ENCODE measurements around the gene GSE1.

- no peak for TF ChIP-seq CTCF (IDR thresholded peaks at IDR 0.05)
- TF ChIP-seq EP300 (IDR thresholded peaks at IDR 0.05): no peak
- no peak for TF ChIP-seq POLR2A (IDR thresholded peaks at IDR 0.05)
These were observed 54.8 kb downstream of the GSE1 start for GRCh38 chr16:85667841-85668413.
